Cardiac fibroblast (primary cell): ENCODE results near the gene GZF1.

ENCODE experiments used
- DNase-seq, 2 donors: peaks; one replicate each; pipeline versions ENCODE4 v3.0.0 to v3.0.0-alpha.2; 2010; ENCODE audit warnings: low read depth in 2 of 2
- H3K4me3 ChIP-seq, 2 donors: replicated peaks in 1 of 2; 1 replicate in 1 of 2; 2 replicates in 1 of 2; pipeline ENCODE4 v1.5.1; 2011; ENCODE audit warnings: low read depth in 2 of 2, low read length in 2 of 2, mild to moderate bottlenecking in 2 of 2, moderate library complexity in 1 of 2
- TF ChIP-seq, protein P1 (sequence below): IDR thresholded peaks from one replicate; pipeline ENCODE4 v1.5.1; 2011; ENCODE audit warnings: low read depth, mild to moderate bottlenecking, low read length, inconsistent platforms

Gene GZF1

GRCh38 chr20:23410916-23411695 is 49.1 kb downstream of the GZF1 start:
- H3K4me3 ChIP-seq, result no peak overlapping the region
- peak in 1 of 2 donors; percentile 27 for DNase-seq
- TF ChIP-seq, protein P1, sequence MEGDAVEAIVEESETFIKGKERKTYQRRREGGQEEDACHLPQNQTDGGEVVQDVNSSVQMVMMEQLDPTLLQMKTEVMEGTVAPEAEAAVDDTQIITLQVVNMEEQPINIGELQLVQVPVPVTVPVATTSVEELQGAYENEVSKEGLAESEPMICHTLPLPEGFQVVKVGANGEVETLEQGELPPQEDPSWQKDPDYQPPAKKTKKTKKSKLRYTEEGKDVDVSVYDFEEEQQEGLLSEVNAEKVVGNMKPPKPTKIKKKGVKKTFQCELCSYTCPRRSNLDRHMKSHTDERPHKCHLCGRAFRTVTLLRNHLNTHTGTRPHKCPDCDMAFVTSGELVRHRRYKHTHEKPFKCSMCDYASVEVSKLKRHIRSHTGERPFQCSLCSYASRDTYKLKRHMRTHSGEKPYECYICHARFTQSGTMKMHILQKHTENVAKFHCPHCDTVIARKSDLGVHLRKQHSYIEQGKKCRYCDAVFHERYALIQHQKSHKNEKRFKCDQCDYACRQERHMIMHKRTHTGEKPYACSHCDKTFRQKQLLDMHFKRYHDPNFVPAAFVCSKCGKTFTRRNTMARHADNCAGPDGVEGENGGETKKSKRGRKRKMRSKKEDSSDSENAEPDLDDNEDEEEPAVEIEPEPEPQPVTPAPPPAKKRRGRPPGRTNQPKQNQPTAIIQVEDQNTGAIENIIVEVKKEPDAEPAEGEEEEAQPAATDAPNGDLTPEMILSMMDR, result no peak

DNA sequence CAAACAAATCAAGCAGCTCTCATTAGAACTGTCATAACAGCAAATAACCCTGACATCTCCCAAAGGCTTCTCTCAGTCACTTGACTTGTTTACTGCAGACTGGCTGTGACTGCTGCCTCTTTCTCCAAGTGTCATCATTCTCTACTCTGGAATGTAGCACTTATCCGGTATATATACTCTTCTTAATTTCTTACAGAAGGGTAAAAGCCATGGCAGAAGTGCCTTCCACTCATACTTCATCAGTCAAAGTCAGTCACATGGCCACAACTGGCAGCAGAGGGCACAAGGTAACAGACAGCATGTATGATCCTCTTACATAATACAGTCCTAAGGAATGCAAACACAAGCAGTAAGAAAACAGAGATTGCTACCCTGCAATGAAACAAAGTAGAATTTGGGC is 50.0 kb downstream of the GZF1 start:
- DNase-seq, result peak in 1 of 2 donors; percentile 29
- TF ChIP-seq, protein P1, result no peak

DNA sequence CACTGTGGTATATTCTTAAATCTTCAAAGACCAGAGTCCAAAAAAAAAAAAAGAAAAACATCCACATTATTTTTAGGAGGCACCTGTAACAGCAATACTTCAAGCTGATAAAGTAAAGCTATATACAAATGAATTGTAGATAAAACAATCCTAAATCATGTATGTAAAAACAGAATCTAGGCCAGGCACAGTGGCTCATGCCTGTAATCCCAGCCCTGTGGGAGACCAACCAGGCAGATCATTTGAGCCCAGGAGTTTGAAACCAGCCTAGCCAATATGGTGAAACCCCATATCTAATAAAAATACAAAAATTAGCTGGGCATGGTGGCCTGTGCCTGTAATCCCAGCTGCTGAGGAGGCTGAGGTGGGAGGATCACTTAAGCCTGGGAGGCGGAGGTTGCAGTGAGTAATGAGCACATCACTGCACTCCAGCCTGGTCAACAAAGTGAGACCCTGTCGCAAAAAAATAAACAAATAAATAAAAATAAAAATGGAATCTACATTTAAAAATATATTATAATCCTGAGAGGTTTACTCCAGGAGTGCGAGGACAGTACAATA is 52.0 kb downstream of the GZF1 start:
- no peak overlapping the region for H3K4me3 ChIP-seq
- DNase-seq, result no peak
- TF ChIP-seq, protein P1, result no peak

More for the DNA sequence above, 50.0 kb downstream of the GZF1 start:
- no peak overlapping the region for H3K4me3 ChIP-seq

DNA sequence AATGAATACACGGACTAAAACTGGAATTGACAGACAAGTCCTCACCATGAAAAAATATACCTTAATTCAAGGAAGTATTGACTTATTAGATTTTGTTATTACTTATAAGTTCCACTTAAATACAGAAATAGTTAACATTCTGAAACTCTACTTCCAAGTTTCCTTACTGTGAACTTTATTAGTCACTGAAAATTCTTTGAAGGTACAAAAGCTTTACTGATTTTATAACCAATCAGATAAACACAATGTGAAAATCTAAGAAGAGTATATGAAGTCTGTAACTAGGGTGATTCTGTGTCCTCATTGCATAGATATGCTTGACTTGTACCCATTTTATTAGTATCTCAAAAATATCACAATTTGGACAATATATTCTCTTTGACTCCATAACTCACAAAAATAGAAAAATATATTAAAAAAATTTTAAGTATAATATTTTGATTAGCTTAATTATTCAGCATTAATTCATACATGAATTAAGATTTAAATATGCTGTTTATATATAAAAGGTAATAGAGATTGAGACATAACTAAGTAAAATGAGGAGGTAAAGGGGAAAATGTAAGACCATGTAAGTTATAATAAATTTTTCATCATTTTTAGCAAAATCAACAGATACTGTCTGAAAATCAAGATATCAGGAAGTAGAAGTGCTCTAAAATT is 52.7 kb downstream of the GZF1 start:
- H3K4me3 ChIP-seq, result no peak overlapping the region
- no peak for DNase-seq
- TF ChIP-seq, protein P1, result no peak

DNA sequence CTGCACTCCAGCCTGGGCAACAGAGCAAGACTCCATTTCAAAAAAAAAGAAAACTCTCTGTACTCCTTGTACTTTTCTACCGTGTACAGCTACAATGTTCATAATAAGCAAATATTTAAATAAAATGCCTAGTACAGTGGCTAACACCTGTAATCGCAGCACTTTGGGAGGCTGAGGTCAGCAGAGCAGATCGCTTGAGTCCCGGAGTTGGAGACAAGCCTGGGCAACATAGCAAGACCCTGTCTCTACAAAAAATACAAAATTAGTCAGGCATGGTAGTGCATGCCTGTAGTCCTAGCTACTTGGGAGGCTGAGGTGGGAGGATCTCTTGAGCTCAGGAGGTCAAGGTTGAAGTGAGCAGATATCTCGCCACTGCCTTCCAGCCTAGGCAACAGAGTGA is 53.6 kb downstream of the GZF1 start:
- TF ChIP-seq, protein P1, result no peak
- H3K4me3 ChIP-seq, result no peak overlapping the region
- DNase-seq, result no peak

DNA sequence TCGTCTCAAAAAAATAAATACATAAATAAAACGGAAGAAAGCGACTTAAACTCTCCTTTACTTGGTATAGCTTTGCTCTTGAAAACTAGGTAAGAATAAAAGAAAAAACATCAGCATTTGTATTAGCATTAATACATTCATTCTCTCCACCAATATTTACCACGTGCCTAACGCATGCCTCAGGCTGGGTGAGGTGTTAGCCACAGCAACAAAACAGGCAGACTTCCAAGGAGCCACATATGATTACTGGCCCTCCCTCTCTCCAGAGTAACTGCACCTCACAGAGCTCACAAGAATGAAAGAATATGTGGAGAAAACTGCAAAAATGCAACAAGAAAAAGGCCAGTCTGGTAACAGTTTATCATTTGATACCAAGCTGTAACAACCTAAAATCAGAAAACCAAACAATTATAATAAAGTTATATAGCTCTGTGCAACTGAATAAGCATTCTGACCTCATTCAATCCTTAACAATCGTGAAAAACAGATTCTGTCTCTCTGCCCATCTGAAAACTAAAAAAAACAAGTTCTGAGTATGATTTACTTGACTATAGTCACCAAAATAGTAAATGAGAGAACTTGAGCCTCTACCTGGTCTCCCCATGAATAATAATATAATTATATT is 54.1 kb downstream of the GZF1 start:
- TF ChIP-seq, protein P1, result no peak
- peak in 1 of 2 donors; percentile 3 for DNase-seq
- no peak overlapping the region for H3K4me3 ChIP-seq
